ENCODE measurements around the gene ARHGEF26.

DNA sequence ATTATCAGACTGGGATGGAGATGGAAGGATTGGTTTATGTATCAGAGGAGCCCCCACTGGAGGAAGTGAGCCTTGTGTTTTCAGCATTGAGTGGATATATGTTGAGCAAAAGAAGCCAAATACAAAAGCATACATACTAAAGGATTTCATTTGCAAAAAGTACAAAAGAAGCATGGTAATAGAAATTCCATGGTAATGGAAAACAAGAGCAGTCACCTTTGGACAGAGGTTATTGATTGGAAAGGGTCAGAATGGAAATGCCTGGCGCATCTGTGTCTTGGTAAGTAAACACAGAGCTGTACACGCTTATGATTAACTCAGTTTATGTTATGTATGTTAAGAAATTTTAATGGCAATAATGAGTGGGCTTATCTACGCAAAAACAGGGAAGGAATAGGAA, 130.4 kb downstream of the ARHGEF26 start:
- TF ChIP-seq, protein P1, sequence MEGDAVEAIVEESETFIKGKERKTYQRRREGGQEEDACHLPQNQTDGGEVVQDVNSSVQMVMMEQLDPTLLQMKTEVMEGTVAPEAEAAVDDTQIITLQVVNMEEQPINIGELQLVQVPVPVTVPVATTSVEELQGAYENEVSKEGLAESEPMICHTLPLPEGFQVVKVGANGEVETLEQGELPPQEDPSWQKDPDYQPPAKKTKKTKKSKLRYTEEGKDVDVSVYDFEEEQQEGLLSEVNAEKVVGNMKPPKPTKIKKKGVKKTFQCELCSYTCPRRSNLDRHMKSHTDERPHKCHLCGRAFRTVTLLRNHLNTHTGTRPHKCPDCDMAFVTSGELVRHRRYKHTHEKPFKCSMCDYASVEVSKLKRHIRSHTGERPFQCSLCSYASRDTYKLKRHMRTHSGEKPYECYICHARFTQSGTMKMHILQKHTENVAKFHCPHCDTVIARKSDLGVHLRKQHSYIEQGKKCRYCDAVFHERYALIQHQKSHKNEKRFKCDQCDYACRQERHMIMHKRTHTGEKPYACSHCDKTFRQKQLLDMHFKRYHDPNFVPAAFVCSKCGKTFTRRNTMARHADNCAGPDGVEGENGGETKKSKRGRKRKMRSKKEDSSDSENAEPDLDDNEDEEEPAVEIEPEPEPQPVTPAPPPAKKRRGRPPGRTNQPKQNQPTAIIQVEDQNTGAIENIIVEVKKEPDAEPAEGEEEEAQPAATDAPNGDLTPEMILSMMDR (IDR thresholded peaks at IDR 0.05): no peak
- TF ChIP-seq POLR2A (IDR thresholded peaks at IDR 0.05): no peak
